ENCODE measurements around the gene HMOX1. TPM values are rescaled to one million over a fixed set of nuclear protein-coding genes. Genes with fewer than 3 reads are reported as not detected.

Gene HMOX1
- total RNA-seq, 1 experiment from 2014 or later = 26.4 TPM

- TF ChIP-seq, protein P1, sequence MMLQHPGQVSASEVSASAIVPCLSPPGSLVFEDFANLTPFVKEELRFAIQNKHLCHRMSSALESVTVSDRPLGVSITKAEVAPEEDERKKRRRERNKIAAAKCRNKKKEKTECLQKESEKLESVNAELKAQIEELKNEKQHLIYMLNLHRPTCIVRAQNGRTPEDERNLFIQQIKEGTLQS (IDR thresholded peaks at IDR 0.05) = no peak
- TF ChIP-seq ZFX (IDR thresholded peaks at IDR 0.05) (no peak), POLR2AphosphoS5 (IDR thresholded peaks at IDR 0.05; ENCODE audit: low read depth, low read length) (no peak), RAD21 (IDR thresholded peaks at IDR 0.05; ENCODE audit: low read depth) (peak; percentile 88)
- TF ChIP-seq, protein P2, sequence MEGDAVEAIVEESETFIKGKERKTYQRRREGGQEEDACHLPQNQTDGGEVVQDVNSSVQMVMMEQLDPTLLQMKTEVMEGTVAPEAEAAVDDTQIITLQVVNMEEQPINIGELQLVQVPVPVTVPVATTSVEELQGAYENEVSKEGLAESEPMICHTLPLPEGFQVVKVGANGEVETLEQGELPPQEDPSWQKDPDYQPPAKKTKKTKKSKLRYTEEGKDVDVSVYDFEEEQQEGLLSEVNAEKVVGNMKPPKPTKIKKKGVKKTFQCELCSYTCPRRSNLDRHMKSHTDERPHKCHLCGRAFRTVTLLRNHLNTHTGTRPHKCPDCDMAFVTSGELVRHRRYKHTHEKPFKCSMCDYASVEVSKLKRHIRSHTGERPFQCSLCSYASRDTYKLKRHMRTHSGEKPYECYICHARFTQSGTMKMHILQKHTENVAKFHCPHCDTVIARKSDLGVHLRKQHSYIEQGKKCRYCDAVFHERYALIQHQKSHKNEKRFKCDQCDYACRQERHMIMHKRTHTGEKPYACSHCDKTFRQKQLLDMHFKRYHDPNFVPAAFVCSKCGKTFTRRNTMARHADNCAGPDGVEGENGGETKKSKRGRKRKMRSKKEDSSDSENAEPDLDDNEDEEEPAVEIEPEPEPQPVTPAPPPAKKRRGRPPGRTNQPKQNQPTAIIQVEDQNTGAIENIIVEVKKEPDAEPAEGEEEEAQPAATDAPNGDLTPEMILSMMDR (IDR thresholded peaks at IDR 0.05 in 2 of 3, conservative IDR thresholded peaks at IDR 0.05 in 1 of 3; ENCODE audit: borderline replicate concordance in 1 of 3, insufficient read depth in 1 of 3, low read depth in 2 of 3, low read length in 2 of 3) = peak; percentile 75 to 98 (median 94)
- DNase-seq (ENCODE audit: low read depth, low spot score) (peak; percentile 32), ATAC-seq (peak; percentile 88)
- Histone ChIP-seq H3K79me2 (ENCODE audit: insufficient read depth, low read length) (peaks cover 5% of the 10 kb centered on the region; the same call in 1 of the 2 replicates), H3K4me2 (ENCODE audit: low read length) (no peak overlapping the region), H3K9me3 (ENCODE audit: control insufficient read depth in 1 of 2, insufficient read depth in 1 of 2, low read depth in 1 of 2, low read length in 2 of 2) (peaks cover 8 to 11% of the 10 kb centered on the region in 2 experiments; a peak in 2 of 4 replicates), H3K4me1 (ENCODE audit: control insufficient read depth in 1 of 2, insufficient read depth in 2 of 2, low read length in 2 of 2) (peaks cover 11 to 14% of the 10 kb centered on the region in 2 experiments), H3K27ac (ENCODE audit: low read depth, low read length) (peak overlapping the region; percentile 13; the same call in 1 of the 2 replicates), H3K9ac (ENCODE audit: low read length) (no peak overlapping the region), H3K4me3 (replicated peaks in 1 of 2; ENCODE audit: low read depth in 1 of 2, low read length in 2 of 2) (no peak overlapping the region), H3K36me3 (ENCODE audit: control insufficient read depth in 1 of 2, insufficient read depth in 2 of 2, low read length in 2 of 2) (peaks cover 2 to 37% of the 10 kb centered on the region in 2 experiments; a peak in 2 of 4 replicates), H3K9me2 (ENCODE audit: insufficient read depth) (no peaks in the 10 kb centered on the region), H4K20me1 (ENCODE audit: insufficient read depth) (no peaks in the 10 kb centered on the region), H3K27me3 (ENCODE audit: insufficient read depth, low read length) (no peaks in the 10 kb centered on the region), H2AFZ (ENCODE audit: low read depth, low read length, poor library complexity, severe bottlenecking) (no peak overlapping the region)
- BruUV-seq (replicated peaks) = no TSS peak
- ChIA-PET RAD21 (ENCODE audit: low non-redundant PET in 1 of 2, low total read pairs in 2 of 2, uncharacterized antibody in 2 of 2, unreplicated experiment in 2 of 2) (interaction anchor here (0.8 to 1.1 kb wide), 4 partner anchors 57 to 152 kb away, joined by 3 to 7 read pairs (median 4); no protein-coding TSS in a partner anchor), CTCF (interaction anchor here (1.0 to 1.7 kb wide), 12 partner anchors 18 to 693 kb away, joined by 3 to 9 read pairs (median 4); no protein-coding TSS in a partner anchor), POLR2A (interaction anchor here (1.2 kb wide), 1 partner anchor 49 kb away, joined by 4 read pairs; no protein-coding TSS in a partner anchor)
- intact Hi-C loops (cut with micrococcal nuclease) = loop anchor here (1.0 to 10.0 kb wide), 3 partner anchors 152 to 694 kb away; no protein-coding TSS in a partner anchor
Measured at GRCh38 chr22:35430897-35431322, 50.0 kb downstream of the HMOX1 start.

All from HCT116 (cell line).